OCI-LY1 (cell line): ENCODE measurements around the gene CAMK2A.

Experiments used
- EZH2 ChIP-seq: fragments of 200-600 bp; sonication (generic), shearing (Covaris generic); IDR thresholded peaks from 2 replicates; pipeline ENCODE4 v1.8.0; 2017; ENCODE audit warnings: borderline replicate concordance, mixed run types, mild to moderate bottlenecking, antibody characterized with exemption, low read length, moderate library complexity, mixed read lengths
- TF ChIP-seq, protein P1 (sequence below): fragments of 200-600 bp; sonication (generic), shearing (Covaris generic); IDR thresholded peaks from 2 replicates; pipeline ENCODE4 v1.5.1; 2017; ENCODE audit warnings: mild to moderate bottlenecking, antibody characterized with exemption, low read length, moderate library complexity, mixed read lengths

DNA sequence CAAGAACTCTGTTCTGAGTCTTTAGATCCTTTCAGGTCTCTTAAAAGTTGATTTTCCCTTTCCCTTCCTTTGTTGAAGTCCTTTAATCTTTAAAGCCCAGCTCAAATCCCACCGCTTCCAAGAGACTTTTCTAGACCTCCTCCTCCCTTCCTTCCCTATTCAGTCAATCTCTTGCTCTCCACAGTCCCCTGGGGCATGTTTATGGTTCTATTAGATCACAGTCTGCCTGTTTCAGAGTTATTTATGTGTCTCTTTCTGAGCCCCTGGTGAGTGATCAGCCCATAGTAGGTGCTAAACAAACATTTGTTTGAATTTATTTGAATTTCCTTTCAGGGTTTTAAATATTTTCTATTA is 20.3 kb upstream of the CAMK2A start:
- TF ChIP-seq, protein P1, sequence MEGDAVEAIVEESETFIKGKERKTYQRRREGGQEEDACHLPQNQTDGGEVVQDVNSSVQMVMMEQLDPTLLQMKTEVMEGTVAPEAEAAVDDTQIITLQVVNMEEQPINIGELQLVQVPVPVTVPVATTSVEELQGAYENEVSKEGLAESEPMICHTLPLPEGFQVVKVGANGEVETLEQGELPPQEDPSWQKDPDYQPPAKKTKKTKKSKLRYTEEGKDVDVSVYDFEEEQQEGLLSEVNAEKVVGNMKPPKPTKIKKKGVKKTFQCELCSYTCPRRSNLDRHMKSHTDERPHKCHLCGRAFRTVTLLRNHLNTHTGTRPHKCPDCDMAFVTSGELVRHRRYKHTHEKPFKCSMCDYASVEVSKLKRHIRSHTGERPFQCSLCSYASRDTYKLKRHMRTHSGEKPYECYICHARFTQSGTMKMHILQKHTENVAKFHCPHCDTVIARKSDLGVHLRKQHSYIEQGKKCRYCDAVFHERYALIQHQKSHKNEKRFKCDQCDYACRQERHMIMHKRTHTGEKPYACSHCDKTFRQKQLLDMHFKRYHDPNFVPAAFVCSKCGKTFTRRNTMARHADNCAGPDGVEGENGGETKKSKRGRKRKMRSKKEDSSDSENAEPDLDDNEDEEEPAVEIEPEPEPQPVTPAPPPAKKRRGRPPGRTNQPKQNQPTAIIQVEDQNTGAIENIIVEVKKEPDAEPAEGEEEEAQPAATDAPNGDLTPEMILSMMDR, result no peak
- TF ChIP-seq EZH2, result no peak
